Esophagus squamous epithelium (tissue), 5 donors: ENCODE results near the gene GALNT13. TPM values are rescaled to one million over a fixed set of nuclear protein-coding genes. Genes with fewer than 3 reads are reported as not detected.

ENCODE experiments used
- DNase-seq: peaks from one replicate; lab custom pipeline; 2025; lab: John Stamatoyannopoulos, UW
- H3K27ac ChIP-seq, 4 donors: fragments of 200-600 bp; sonication (generic); one replicate each; pipeline ENCODE4 v1.5.1; 2016 to 2019; ENCODE audit warnings: mild to moderate bottlenecking in 1 of 4
- H3K27me3 ChIP-seq, 4 donors: fragments of 200-600 bp; sonication (generic); 1 replicate in 3 of 4; 2 replicates in 1 of 4; pipeline versions ENCODE4 v1.5.1 to v1.6.0; 2017 to 2021; ENCODE audit warnings: antibody characterized with exemption in 1 of 4
- H3K36me3 ChIP-seq, 3 donors: fragments of 200-600 bp; sonication (generic); one replicate each; pipeline ENCODE4 v1.5.1; 2016 to 2019
- H3K4me1 ChIP-seq, 3 donors: fragments of 200-600 bp; sonication (generic); one replicate each; pipeline ENCODE4 v1.5.1; 2017 to 2019
- H3K4me3 ChIP-seq, 4 donors: fragments of 200-600 bp; sonication (generic); 1 replicate in 3 of 4; 2 replicates in 1 of 4; pipeline ENCODE4 v1.5.1; 2016 to 2019; ENCODE audit warnings: mild to moderate bottlenecking in 2 of 4, moderate library complexity in 1 of 4
- H3K9me3 ChIP-seq, 3 donors: fragments of 200-600 bp; sonication (generic); one replicate each; pipeline ENCODE4 v1.5.1; 2016 to 2019
- CTCF ChIP-seq, 6 experiments: fragments of 450-650 bp in 4 of 6; fragments of 200-600 bp in 2 of 6; sonication (generic) in 2 of 6; IDR thresholded peaks; one replicate each; pipeline ENCODE4 v1.5.1; 2016 to 2019; ENCODE audit warnings: antibody characterized with exemption in 6 of 6, mild to moderate bottlenecking in 4 of 6, moderate library complexity in 4 of 6
- POLR2A ChIP-seq, 4 donors: fragments of 450-650 bp; IDR thresholded peaks; one replicate each; pipeline ENCODE4 v1.6.1; 2017; ENCODE audit warnings: antibody characterized with exemption in 4 of 4, mild to moderate bottlenecking in 4 of 4, moderate library complexity in 3 of 4
- WGBS, 2 donors: methylation state at CpG; one replicate each; pipeline ENCODE4 v1.1.5; 2018; 5-methylcytosine and 5-hydroxymethylcytosine counted together
- intact Hi-C: fragments of 100-400 bp; cut with DNase I; formaldehyde crosslinking; loops from one replicate; pipeline ENCODE4 v1.15.0; 2022
- total RNA-seq, 4 donors: library from RNA; depleted of rRNA; stranded (reverse); fragments of >200 nt; gene quantifications; one replicate each; pipeline ENCODE4 v1.1.0, GENCODE V29; 2016
- donor health status: DM: yes; HTN: yes; CAD: no.

Gene GALNT13
- total RNA-seq, 4 donors from 2014 or later = 0.04 to 0.38 (median 0.17) TPM

- no peak for DNase-seq
- intact Hi-C loops = no loop called here
- Histone ChIP-seq H3K27me3 (no peaks in the 10 kb centered on the region), H3K4me1 (no peaks in the 10 kb centered on the region), H3K27ac (no peak overlapping the region), H3K9me3 (no peaks in the 10 kb centered on the region), H3K4me3 (no peak overlapping the region), H3K36me3 (no peaks in the 10 kb centered on the region)
- TF ChIP-seq CTCF (IDR thresholded peaks at IDR 0.05) (no peak), POLR2A (IDR thresholded peaks at IDR 0.05) (no peak)
These were observed 254.2 kb downstream of the GALNT13 start for GRCh38 chr2:154125891-154126290.

GRCh38 chr2:154130821-154131220 is 259.1 kb downstream of the GALNT13 start:
- intact Hi-C loops = no loop called here
- Histone ChIP-seq H3K27me3 (no peaks in the 10 kb centered on the region), H3K9me3 (no peaks in the 10 kb centered on the region), H3K27ac (no peak overlapping the region), H3K4me3 (no peak overlapping the region), H3K4me1 (no peaks in the 10 kb centered on the region), H3K36me3 (no peaks in the 10 kb centered on the region)
- 64 to 72% methylated on average over 1 of the region's 1 CpG for WGBS, 2 donors
- DNase-seq = no peak
- no peak for TF ChIP-seq POLR2A (IDR thresholded peaks at IDR 0.05)
- TF ChIP-seq CTCF (IDR thresholded peaks at IDR 0.05) = no peak

- no peaks in the 10 kb centered on the region for H3K4me1 ChIP-seq
- H3K4me3 ChIP-seq = no peak overlapping the region
- no peaks in the 10 kb centered on the region for H3K9me3 ChIP-seq
- intact Hi-C loops = no loop called here
- no peak overlapping the region for H3K27ac ChIP-seq
- TF ChIP-seq POLR2A (IDR thresholded peaks at IDR 0.05) (no peak), CTCF (IDR thresholded peaks at IDR 0.05) (no peak)
- H3K27me3 ChIP-seq = no peaks in the 10 kb centered on the region
- H3K36me3 ChIP-seq = no peaks in the 10 kb centered on the region
- WGBS, 2 donors = 40 to 54% methylated on average over 2 of the region's 2 CpGs
- no peak for DNase-seq
These were observed 261.1 kb downstream of the GALNT13 start for GRCh38 chr2:154132827-154133226.

GRCh38 chr2:154133823-154134222 is 262.1 kb downstream of the GALNT13 start:
- no peak overlapping the region for H3K27ac ChIP-seq
- H3K4me1 ChIP-seq = no peaks in the 10 kb centered on the region
- no peaks in the 10 kb centered on the region for H3K9me3 ChIP-seq
- H3K36me3 ChIP-seq = no peaks in the 10 kb centered on the region
- intact Hi-C loops = no loop called here
- TF ChIP-seq CTCF (IDR thresholded peaks at IDR 0.05) = no peak
- TF ChIP-seq POLR2A (IDR thresholded peaks at IDR 0.05) = no peak
- no peak for DNase-seq
- WGBS, 2 donors = 43 to 57% methylated on average over 3 of the region's 3 CpGs
- H3K4me3 ChIP-seq = no peak overlapping the region
- H3K27me3 ChIP-seq = no peaks in the 10 kb centered on the region

GRCh38 chr2:154140249-154141025 is 268.7 kb downstream of the GALNT13 start:
- TF ChIP-seq CTCF (IDR thresholded peaks at IDR 0.05) = no peak
- no peaks in the 10 kb centered on the region for H3K27me3 ChIP-seq

More at GRCh38 chr2:154140249-154141025, 268.7 kb downstream of the GALNT13 start:
- Histone ChIP-seq H3K27ac (no peak overlapping the region), H3K9me3 (no peaks in the 10 kb centered on the region), H3K4me1 (no peaks in the 10 kb centered on the region), H3K36me3 (no peaks in the 10 kb centered on the region), H3K4me3 (no peak overlapping the region)
- WGBS, 2 donors = 81 to 89% methylated on average over 4 of the region's 4 CpGs
- DNase-seq = no peak
- intact Hi-C loops = no loop called here
